ENCODE data around the gene FOXL3. TPM values are rescaled to one million over a fixed set of nuclear protein-coding genes. Genes with fewer than 3 reads are reported as not detected.

The FOXL3 gene
- total RNA-seq, 1 experiment from 2014 or later: not detected

DNA sequence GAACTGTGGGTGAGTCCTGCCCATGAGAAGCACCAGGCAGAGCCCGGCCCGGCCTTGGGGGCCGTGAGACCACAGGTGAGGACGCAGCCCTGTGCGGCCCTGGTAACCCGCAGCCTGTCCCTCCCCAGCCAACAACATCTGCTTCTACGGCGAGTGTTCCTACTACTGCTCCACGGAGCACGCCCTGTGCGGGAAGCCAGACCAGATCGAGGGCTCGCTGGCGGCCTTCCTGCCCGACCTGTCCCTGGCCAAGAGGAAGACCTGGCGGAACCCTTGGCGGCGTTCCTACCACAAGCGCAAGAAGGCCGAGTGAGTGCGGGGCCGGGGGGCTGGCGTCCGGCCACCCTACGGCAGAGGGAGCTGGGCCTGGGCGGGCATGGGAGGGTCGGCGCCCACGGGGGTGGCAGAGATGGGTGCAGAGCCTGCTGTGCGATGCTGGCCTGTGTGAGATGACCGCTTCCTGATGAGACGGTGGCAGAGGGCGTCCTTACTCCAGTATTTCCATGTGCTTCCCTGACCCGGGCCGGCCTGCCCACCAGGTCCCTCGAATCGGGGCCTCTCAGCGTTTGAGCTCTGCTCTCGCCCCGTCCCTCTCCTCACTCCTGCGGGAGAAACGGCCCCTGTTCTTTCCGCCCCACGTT is 34.1 kb upstream of the FOXL3 start:
- in situ Hi-C loops (cut with HindIII; ENCODE audit: low pct_unique_long_range_greater_than_20kb, low sequenced_read_pairs) (no loop called here), intact Hi-C loops (cut with micrococcal nuclease; ENCODE audit: unreplicated experiment) (no loop called here)
- ATAC-seq (no peak), DNase-seq (ENCODE audit: low read depth, low spot score) (no peak)
- Histone ChIP-seq H3K9me3 (ENCODE audit: control insufficient read depth, insufficient read depth, low read depth, low read length) (no peaks in the 10 kb centered on the region), H3K27ac (ENCODE audit: low read length) (no peak overlapping the region), H3K27me3 (ENCODE audit: control insufficient read depth, insufficient read depth, low read length) (no peaks in the 10 kb centered on the region), H3K36me3 (ENCODE audit: control insufficient read depth, insufficient read depth, low read length) (no peaks in the 10 kb centered on the region), H3K4me3 (ENCODE audit: low read depth in 2 of 2, low read length in 2 of 2) (no peak overlapping the region), H3K4me1 (ENCODE audit: control insufficient read depth, insufficient read depth, low read length) (no peaks in the 10 kb centered on the region)
- no peak for TF ChIP-seq TCF7L2 (IDR thresholded peaks at IDR 0.05; ENCODE audit: low read depth, low read length)
- TF ChIP-seq, protein P1, sequence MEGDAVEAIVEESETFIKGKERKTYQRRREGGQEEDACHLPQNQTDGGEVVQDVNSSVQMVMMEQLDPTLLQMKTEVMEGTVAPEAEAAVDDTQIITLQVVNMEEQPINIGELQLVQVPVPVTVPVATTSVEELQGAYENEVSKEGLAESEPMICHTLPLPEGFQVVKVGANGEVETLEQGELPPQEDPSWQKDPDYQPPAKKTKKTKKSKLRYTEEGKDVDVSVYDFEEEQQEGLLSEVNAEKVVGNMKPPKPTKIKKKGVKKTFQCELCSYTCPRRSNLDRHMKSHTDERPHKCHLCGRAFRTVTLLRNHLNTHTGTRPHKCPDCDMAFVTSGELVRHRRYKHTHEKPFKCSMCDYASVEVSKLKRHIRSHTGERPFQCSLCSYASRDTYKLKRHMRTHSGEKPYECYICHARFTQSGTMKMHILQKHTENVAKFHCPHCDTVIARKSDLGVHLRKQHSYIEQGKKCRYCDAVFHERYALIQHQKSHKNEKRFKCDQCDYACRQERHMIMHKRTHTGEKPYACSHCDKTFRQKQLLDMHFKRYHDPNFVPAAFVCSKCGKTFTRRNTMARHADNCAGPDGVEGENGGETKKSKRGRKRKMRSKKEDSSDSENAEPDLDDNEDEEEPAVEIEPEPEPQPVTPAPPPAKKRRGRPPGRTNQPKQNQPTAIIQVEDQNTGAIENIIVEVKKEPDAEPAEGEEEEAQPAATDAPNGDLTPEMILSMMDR (IDR thresholded peaks at IDR 0.05): no peak
- TF ChIP-seq POLR2AphosphoS5 (IDR thresholded peaks at IDR 0.05; ENCODE audit: low read depth, low read length): no peak
- TF ChIP-seq, protein P2, sequence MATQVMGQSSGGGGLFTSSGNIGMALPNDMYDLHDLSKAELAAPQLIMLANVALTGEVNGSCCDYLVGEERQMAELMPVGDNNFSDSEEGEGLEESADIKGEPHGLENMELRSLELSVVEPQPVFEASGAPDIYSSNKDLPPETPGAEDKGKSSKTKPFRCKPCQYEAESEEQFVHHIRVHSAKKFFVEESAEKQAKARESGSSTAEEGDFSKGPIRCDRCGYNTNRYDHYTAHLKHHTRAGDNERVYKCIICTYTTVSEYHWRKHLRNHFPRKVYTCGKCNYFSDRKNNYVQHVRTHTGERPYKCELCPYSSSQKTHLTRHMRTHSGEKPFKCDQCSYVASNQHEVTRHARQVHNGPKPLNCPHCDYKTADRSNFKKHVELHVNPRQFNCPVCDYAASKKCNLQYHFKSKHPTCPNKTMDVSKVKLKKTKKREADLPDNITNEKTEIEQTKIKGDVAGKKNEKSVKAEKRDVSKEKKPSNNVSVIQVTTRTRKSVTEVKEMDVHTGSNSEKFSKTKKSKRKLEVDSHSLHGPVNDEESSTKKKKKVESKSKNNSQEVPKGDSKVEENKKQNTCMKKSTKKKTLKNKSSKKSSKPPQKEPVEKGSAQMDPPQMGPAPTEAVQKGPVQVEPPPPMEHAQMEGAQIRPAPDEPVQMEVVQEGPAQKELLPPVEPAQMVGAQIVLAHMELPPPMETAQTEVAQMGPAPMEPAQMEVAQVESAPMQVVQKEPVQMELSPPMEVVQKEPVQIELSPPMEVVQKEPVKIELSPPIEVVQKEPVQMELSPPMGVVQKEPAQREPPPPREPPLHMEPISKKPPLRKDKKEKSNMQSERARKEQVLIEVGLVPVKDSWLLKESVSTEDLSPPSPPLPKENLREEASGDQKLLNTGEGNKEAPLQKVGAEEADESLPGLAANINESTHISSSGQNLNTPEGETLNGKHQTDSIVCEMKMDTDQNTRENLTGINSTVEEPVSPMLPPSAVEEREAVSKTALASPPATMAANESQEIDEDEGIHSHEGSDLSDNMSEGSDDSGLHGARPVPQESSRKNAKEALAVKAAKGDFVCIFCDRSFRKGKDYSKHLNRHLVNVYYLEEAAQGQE (IDR thresholded peaks at IDR 0.05; ENCODE audit: insufficient read depth in 1 of 2, low read depth in 2 of 2, low read length in 1 of 2): no peak
- no peak for TF ChIP-seq SIN3A (IDR thresholded peaks at IDR 0.05; ENCODE audit: borderline replicate concordance, insufficient read depth, low read depth, low read length)
- ChIA-PET POLR2A (no interaction called here), CTCF (interaction anchor here (0.6 kb wide), 1 partner anchor 135 kb away, joined by 5 read pairs; no protein-coding TSS in a partner anchor)
- BruUV-seq (replicated peaks): no TSS peak

DNA sequence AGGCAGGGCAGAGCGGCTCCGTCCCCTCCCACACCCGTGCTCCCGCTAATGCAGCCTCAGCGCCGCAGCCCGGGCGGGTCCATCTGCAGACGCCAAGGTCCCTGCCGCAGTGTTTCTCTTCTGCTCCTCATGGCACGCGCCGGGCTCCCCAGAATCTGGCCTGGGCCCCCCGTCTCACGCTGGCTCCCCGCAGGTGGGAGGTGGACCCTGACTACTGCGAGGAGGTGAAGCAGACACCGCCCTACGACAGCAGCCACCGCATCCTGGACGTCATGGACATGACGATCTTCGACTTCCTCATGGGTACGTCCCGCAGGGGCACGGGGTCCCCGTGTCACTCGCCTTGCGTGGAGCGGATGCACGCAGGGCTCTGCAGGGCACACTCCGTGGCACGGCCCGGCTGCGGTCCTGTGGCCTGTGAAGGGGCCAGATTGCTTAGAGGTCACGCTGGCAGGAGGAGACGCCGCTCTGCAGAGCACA is 33.5 kb upstream of the FOXL3 start:
- no peaks in the 10 kb centered on the region for H3K9me3 ChIP-seq (ENCODE audit: control insufficient read depth, insufficient read depth, low read depth, low read length)

More for the DNA sequence above, 33.5 kb upstream of the FOXL3 start:
- Histone ChIP-seq H3K4me3 (ENCODE audit: low read depth in 2 of 2, low read length in 2 of 2) (no peak overlapping the region), H3K27ac (ENCODE audit: low read length) (no peak overlapping the region), H3K4me1 (ENCODE audit: control insufficient read depth, insufficient read depth, low read length) (no peaks in the 10 kb centered on the region), H3K36me3 (ENCODE audit: control insufficient read depth, insufficient read depth, low read length) (no peaks in the 10 kb centered on the region), H3K27me3 (ENCODE audit: control insufficient read depth, insufficient read depth, low read length) (no peaks in the 10 kb centered on the region)
- CTCF ChIA-PET: no interaction called here
- ATAC-seq (no peak), DNase-seq (ENCODE audit: low read depth, low spot score) (no peak)
- intact Hi-C loops (cut with micrococcal nuclease; ENCODE audit: unreplicated experiment): no loop called here
- in situ Hi-C loops (cut with HindIII; ENCODE audit: low pct_unique_long_range_greater_than_20kb, low sequenced_read_pairs): no loop called here
- no peak for TF ChIP-seq POLR2AphosphoS5 (IDR thresholded peaks at IDR 0.05; ENCODE audit: low read depth, low read length)
- TF ChIP-seq, protein P1 (IDR thresholded peaks at IDR 0.05): no peak
- TF ChIP-seq, protein P2 (IDR thresholded peaks at IDR 0.05; ENCODE audit: insufficient read depth in 1 of 2, low read depth in 2 of 2, low read length in 1 of 2): no peak
- no peak for TF ChIP-seq TCF7L2 (IDR thresholded peaks at IDR 0.05; ENCODE audit: low read depth, low read length)
- no peak for TF ChIP-seq SIN3A (IDR thresholded peaks at IDR 0.05; ENCODE audit: borderline replicate concordance, insufficient read depth, low read depth, low read length)
- POLR2A ChIA-PET: no interaction called here
- BruUV-seq (replicated peaks): no TSS peak

Data from Panc1 (cell line).